Naive thymus-derived CD4-positive, alpha-beta T cell (primary cell): ENCODE measurements around the gene PROM1. TPM values are rescaled to one million over a fixed set of nuclear protein-coding genes. Genes with fewer than 3 reads are reported as not detected.

Experiments
- ATAC-seq: fragments of 150-1000 bp; cut with Tn5 transposase; 2 replicates; pipeline ENCODE4 v1.10.0; 2021; ENCODE audit warnings: mild to moderate bottlenecking, moderate library complexity
- CTCF ChIA-PET: fragments of 350-600 bp; sonication (Branson Sonifier 250); formaldehyde crosslinking; loops from one replicate; lab custom pipeline; 2021; ENCODE audit warnings: antibody characterized with exemption; lab: Charles Lee
- POLR2A ChIA-PET: fragments of 350-600 bp; sonication (Branson Sonifier 250); formaldehyde crosslinking; loops from one replicate; lab custom pipeline; 2021; ENCODE audit warnings: antibody characterized with exemption, inconsistent platforms; lab: Charles Lee
- DNase-seq, 9 donors: peaks; one replicate each; pipeline versions ENCODE4 v3.0.0 to v3.0.0-alpha.2; 2020 to 2022; ENCODE audit warnings: mixed read lengths in 1 of 9
- H3K27ac ChIP-seq: one replicate; pipeline ENCODE4 v1.7.0; 2013; ENCODE audit warnings: mild to moderate bottlenecking, low read depth, low read length, moderate library complexity
- H3K27me3 ChIP-seq, 2 donors: one replicate each; pipeline ENCODE4 v1.7.0; 2013; ENCODE audit warnings: low read length in 2 of 2, mild to moderate bottlenecking in 2 of 2, moderate library complexity in 2 of 2; ENCODE audit not compliant: control insufficient read depth in 2 of 2, insufficient read depth in 2 of 2
- H3K36me3 ChIP-seq, 3 experiments: 1 replicate in 2 of 3; 2 replicates in 1 of 3; pipeline ENCODE4 v1.7.0; 2013; ENCODE audit warnings: low read length in 3 of 3, mild to moderate bottlenecking in 3 of 3, moderate library complexity in 1 of 3; ENCODE audit not compliant: insufficient read depth in 3 of 3, control insufficient read depth in 2 of 3
- H3K4me1 ChIP-seq, 2 donors: one replicate each; pipeline ENCODE4 v1.7.0; 2013; ENCODE audit warnings: low read length in 2 of 2, mild to moderate bottlenecking in 2 of 2, moderate library complexity in 1 of 2; ENCODE audit not compliant: control insufficient read depth in 2 of 2, insufficient read depth in 2 of 2
- H3K4me3 ChIP-seq: 2 replicates; pipeline ENCODE4 v1.7.0; 2013; ENCODE audit warnings: mild to moderate bottlenecking, low read length
- H3K9me3 ChIP-seq, 3 experiments: 1 replicate in 2 of 3; 2 replicates in 1 of 3; pipeline ENCODE4 v1.7.0; 2013; ENCODE audit warnings: low read length in 3 of 3; ENCODE audit not compliant: control insufficient read depth in 2 of 3
- H3K27ac Mint-ChIP-seq, 9 donors: one replicate each; pipeline ENCODE4 v1.8.0; 2020 to 2022; ENCODE audit warnings: mixed read lengths in 9 of 9, mild to moderate bottlenecking in 8 of 9, moderate library complexity in 5 of 9, inconsistent platforms in 2 of 9
- H3K27me3 Mint-ChIP-seq, 5 donors: one replicate each; pipeline ENCODE4 v1.8.0; 2021 to 2022; ENCODE audit warnings: mixed read lengths in 5 of 5, mild to moderate bottlenecking in 1 of 5
- H3K36me3 Mint-ChIP-seq, 5 donors: one replicate each; pipeline ENCODE4 v1.8.0; 2020 to 2022; ENCODE audit warnings: mixed read lengths in 5 of 5, mild to moderate bottlenecking in 3 of 5, inconsistent platforms in 1 of 5
- H3K4me1 Mint-ChIP-seq, 7 donors: one replicate each; pipeline ENCODE4 v1.8.0; 2020 to 2022; ENCODE audit warnings: mixed read lengths in 7 of 7, mild to moderate bottlenecking in 3 of 7, inconsistent platforms in 1 of 7
- H3K4me3 Mint-ChIP-seq, 10 donors: one replicate each; pipeline ENCODE4 v1.8.0; 2020 to 2022; ENCODE audit warnings: mild to moderate bottlenecking in 10 of 10, mixed read lengths in 10 of 10, moderate library complexity in 6 of 10, inconsistent platforms in 2 of 10
- H3K9me3 Mint-ChIP-seq, 11 donors: one replicate each; pipeline ENCODE4 v1.8.0; 2020 to 2022; ENCODE audit warnings: mixed read lengths in 11 of 11, mild to moderate bottlenecking in 4 of 11, inconsistent platforms in 1 of 11, moderate library complexity in 1 of 11
- intact Hi-C, 2 donors: fragments of 100-400 bp; cut with micrococcal nuclease; formaldehyde crosslinking; loops; one replicate each; pipeline ENCODE4 v1.15.1; 2023
- polyA plus RNA-seq, 2 donors: library from polyadenylated mRNA; unstranded; fragments of 300-500 nt; fragmentation: Illumina TruSeq; gene quantifications; one replicate each; pipeline ENCODE4 v1.2.3, GENCODE V29; 2021
- total RNA-seq, 6 experiments: library from RNA in 5 of 6; stranded (reverse) in 5 of 6; gene quantifications; 1 replicate in 5 of 6; 2 replicates in 1 of 6; pipeline ENCODE4 v1.2.3 and lab custom pipeline; 2021 to 2026

PROM1 gene
- total and polyA plus RNA-seq, 7 experiments from 2014 or later = 0.13 to 2.6 TPM; not detected in 5

- intact Hi-C loops = no loop called here
- POLR2A ChIA-PET = no interaction called here
Observed at GRCh38 chr4:16111533-16111932, 27.7 kb upstream of the PROM1 start.

DNA sequence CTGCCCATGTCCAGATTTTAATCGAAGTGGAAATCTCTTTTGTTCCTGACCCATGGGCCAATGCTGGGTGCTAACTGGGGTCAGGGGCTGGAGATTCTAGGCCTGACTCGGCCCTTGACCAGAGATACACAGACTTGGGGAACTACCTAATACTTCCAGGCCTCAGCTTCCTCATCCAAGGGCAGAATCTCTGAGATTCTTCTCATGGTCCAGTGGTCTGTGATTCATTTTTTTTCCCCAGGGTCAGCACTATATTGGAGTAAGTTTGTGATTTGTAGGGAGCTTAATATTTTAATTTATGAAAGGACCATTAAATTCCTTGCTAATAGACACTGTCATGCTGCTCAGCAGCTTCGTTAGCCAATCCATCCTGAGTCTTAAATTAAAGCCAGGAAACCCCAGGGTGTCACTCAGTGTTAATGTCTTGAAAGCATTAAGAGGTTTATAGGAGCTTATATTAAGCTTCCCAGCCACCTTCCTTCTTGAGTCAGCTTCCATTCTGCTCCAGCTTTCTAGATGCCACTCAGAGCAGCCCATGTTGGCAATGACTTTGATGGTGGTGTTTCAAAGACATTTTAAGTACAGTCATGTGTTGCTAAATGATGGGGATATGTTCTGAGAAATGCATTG is 27.0 kb upstream of the PROM1 start:
- ATAC-seq (no peak), DNase-seq (no peak)
- Histone ChIP-seq H3K4me3 (no peak overlapping the region), H3K27me3 (no peaks in the 10 kb centered on the region), H3K27ac (no peak overlapping the region), H3K36me3 (no peaks in the 10 kb centered on the region), H3K9me3 (no peaks in the 10 kb centered on the region), H3K4me1 (no peaks in the 10 kb centered on the region)
- peaks cover 0 to 2% (median 0%) of the 10 kb centered on the region in 11 donors for H3K9me3 Mint-ChIP-seq
- H3K4me1 Mint-ChIP-seq = peaks cover 0 to 1% (median 0%) of the 10 kb centered on the region in 7 donors
- ChIA-PET CTCF (interaction anchor here (0.7 kb wide), 1 partner anchor 88 kb away, joined by 3 read pairs; no protein-coding TSS in a partner anchor), POLR2A (no interaction called here)
- intact Hi-C loops = no loop called here
- peaks cover 0 to 35% (median 4%) of the 10 kb centered on the region in 5 donors for H3K27me3 Mint-ChIP-seq
- peaks cover 0 to 3% (median 0%) of the 10 kb centered on the region in 5 donors for H3K36me3 Mint-ChIP-seq
- H3K4me3 Mint-ChIP-seq = no peak overlapping the region
- no peak overlapping the region for H3K27ac Mint-ChIP-seq

More at GRCh38 chr4:16111533-16111932, 27.7 kb upstream of the PROM1 start:
- Mint-ChIP-seq H3K27ac (no peak overlapping the region), H3K4me1 (peaks cover 0 to 1% (median 0%) of the 10 kb centered on the region in 7 donors), H3K27me3 (peaks cover 0 to 35% (median 4%) of the 10 kb centered on the region in 5 donors), H3K36me3 (peaks cover 0 to 3% (median 0%) of the 10 kb centered on the region in 5 donors), H3K4me3 (no peak overlapping the region), H3K9me3 (peaks cover 0 to 2% (median 0%) of the 10 kb centered on the region in 11 donors)
- Histone ChIP-seq H3K9me3 (no peaks in the 10 kb centered on the region), H3K4me1 (no peaks in the 10 kb centered on the region), H3K4me3 (no peak overlapping the region), H3K27me3 (no peaks in the 10 kb centered on the region), H3K27ac (no peak overlapping the region), H3K36me3 (no peaks in the 10 kb centered on the region)
- DNase-seq = no peak
- CTCF ChIA-PET = no interaction called here
- ATAC-seq = no peak

DNA sequence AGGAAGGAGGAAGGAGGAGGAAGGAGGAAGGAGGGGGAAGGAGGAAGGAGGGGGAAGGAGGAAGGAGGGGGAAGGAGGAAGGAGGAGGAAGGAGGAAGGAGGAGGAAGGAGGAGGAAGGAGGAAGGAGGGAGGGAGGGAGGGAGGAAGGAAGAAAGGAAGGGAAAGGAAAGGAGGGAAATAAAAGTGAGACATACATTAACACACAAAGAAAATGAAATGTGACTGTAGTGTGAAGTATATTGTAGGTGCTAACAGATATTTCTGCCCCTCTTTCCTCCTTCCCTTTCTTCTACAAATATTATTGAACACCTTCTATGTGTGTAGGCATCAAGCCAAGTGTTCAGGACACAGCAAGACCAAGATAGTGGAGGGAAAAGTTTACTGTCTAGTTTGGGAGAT is 26.4 kb upstream of the PROM1 start:
- Histone ChIP-seq H3K27me3 (no peaks in the 10 kb centered on the region), H3K36me3 (no peaks in the 10 kb centered on the region), H3K9me3 (no peaks in the 10 kb centered on the region), H3K4me3 (no peak overlapping the region), H3K4me1 (no peaks in the 10 kb centered on the region), H3K27ac (no peak overlapping the region)
- DNase-seq (no peak), ATAC-seq (no peak)
- no peak overlapping the region for H3K4me3 Mint-ChIP-seq
- peaks cover 0 to 2% (median 0%) of the 10 kb centered on the region in 11 donors for H3K9me3 Mint-ChIP-seq
- peaks cover 0 to 31% (median 4%) of the 10 kb centered on the region in 5 donors for H3K27me3 Mint-ChIP-seq
- ChIA-PET POLR2A (no interaction called here), CTCF (no interaction called here)
- H3K36me3 Mint-ChIP-seq = peaks cover 0 to 3% (median 0%) of the 10 kb centered on the region in 5 donors
- H3K27ac Mint-ChIP-seq = no peak overlapping the region
- intact Hi-C loops = no loop called here
- H3K4me1 Mint-ChIP-seq = peaks cover 0 to 1% (median 0%) of the 10 kb centered on the region in 7 donors

GRCh38 chr4:16109256-16109655 is 25.4 kb upstream of the PROM1 start:
- Mint-ChIP-seq H3K27me3 (peaks cover 0 to 25% (median 0%) of the 10 kb centered on the region in 5 donors), H3K9me3 (peaks cover 0 to 2% (median 0%) of the 10 kb centered on the region in 11 donors), H3K27ac (no peak overlapping the region), H3K4me1 (peaks cover 0 to 1% (median 0%) of the 10 kb centered on the region in 7 donors), H3K4me3 (no peak overlapping the region), H3K36me3 (no peaks in the 10 kb centered on the region)
- H3K4me1 ChIP-seq = no peaks in the 10 kb centered on the region
- H3K36me3 ChIP-seq = no peaks in the 10 kb centered on the region
- no peak for ATAC-seq
- H3K27me3 ChIP-seq = no peaks in the 10 kb centered on the region
- no peak overlapping the region for H3K4me3 ChIP-seq
- ChIA-PET CTCF (no interaction called here), POLR2A (no interaction called here)
- no peak overlapping the region for H3K27ac ChIP-seq
- DNase-seq = no peak
- intact Hi-C loops = no loop called here
- H3K9me3 ChIP-seq = no peaks in the 10 kb centered on the region

- ChIA-PET POLR2A (no interaction called here), CTCF (no interaction called here)
- Mint-ChIP-seq H3K27ac (no peak overlapping the region), H3K9me3 (peaks cover 0 to 2% (median 0%) of the 10 kb centered on the region in 11 donors), H3K27me3 (peaks cover 0 to 13% (median 0%) of the 10 kb centered on the region in 5 donors), H3K4me3 (no peak overlapping the region), H3K4me1 (peaks cover 0 to 1% (median 0%) of the 10 kb centered on the region in 7 donors), H3K36me3 (no peaks in the 10 kb centered on the region)
- no peak for DNase-seq
- Histone ChIP-seq H3K4me3 (no peak overlapping the region), H3K27me3 (peaks cover 0 to 3% of the 10 kb centered on the region in 2 donors), H3K36me3 (no peaks in the 10 kb centered on the region), H3K9me3 (no peaks in the 10 kb centered on the region), H3K4me1 (no peaks in the 10 kb centered on the region), H3K27ac (no peak overlapping the region)
- intact Hi-C loops = no loop called here
- ATAC-seq = no peak
Observed at GRCh38 chr4:16106956-16107355, 23.1 kb upstream of the PROM1 start.

DNA sequence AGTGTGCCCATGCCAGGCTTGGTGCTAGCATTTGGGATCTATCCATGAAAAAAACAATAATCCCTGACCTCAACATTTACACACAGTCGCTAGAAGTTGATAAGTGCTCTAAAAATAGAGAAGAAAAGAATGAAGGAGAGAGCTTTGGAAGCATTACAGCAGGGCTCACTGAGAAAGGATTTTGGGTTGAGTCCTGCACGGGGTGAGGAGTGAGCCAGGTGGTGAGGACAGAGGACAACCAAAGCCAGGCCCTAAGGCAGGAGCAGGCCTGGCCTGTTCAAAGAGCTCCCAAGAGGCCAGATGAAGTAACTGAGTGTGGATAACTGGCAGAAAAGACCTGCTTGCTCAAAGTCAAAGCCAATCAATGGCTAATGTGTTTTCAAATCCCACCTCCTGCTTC is 20.7 kb upstream of the PROM1 start:
- POLR2A ChIA-PET = no interaction called here
- Mint-ChIP-seq H3K36me3 (no peaks in the 10 kb centered on the region), H3K9me3 (peaks cover 0 to 2% (median 0%) of the 10 kb centered on the region in 11 donors), H3K4me3 (no peak overlapping the region), H3K27me3 (peaks cover 0 to 9% (median 0%) of the 10 kb centered on the region in 5 donors), H3K27ac (no peak overlapping the region), H3K4me1 (no peaks in the 10 kb centered on the region)
- no peaks in the 10 kb centered on the region for H3K4me1 ChIP-seq
- H3K27ac ChIP-seq = no peak overlapping the region
- CTCF ChIA-PET = no interaction called here
- DNase-seq (no peak), ATAC-seq (no peak)
- intact Hi-C loops = no loop called here
- H3K4me3 ChIP-seq = no peak overlapping the region
- peaks cover 0 to 3% of the 10 kb centered on the region in 2 donors for H3K27me3 ChIP-seq
- H3K36me3 ChIP-seq = no peaks in the 10 kb centered on the region
- no peaks in the 10 kb centered on the region for H3K9me3 ChIP-seq

DNA sequence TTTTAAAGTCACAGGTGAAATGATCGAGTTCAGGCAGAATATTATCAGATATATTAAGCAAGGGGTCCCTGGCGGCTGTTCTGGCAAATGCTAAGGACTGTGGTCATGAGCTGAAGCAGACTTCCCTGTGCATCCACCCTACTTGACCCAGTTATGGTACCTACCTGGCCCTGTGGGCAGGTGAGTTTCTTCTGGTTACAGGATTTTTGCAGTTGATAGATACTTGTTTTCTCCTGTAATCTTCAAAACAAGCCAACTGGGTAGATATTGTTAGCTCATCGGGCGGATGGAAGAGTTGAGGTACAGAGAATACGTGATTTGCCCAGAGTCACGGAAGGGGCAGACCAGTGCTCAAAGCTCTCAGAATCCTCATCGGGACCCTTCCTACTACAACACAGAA is 18.5 kb upstream of the PROM1 start:
- H3K4me1 ChIP-seq = no peaks in the 10 kb centered on the region
- H3K36me3 Mint-ChIP-seq = no peaks in the 10 kb centered on the region
- H3K27ac Mint-ChIP-seq = no peak overlapping the region
- peaks cover 0 to 2% (median 0%) of the 10 kb centered on the region in 11 donors for H3K9me3 Mint-ChIP-seq
- ATAC-seq = no peak
- ChIA-PET CTCF (interaction anchor here (0.6 kb wide), 1 partner anchor 676 kb away, joined by 3 read pairs; no protein-coding TSS in a partner anchor), POLR2A (no interaction called here)
- H3K36me3 ChIP-seq = no peaks in the 10 kb centered on the region
- H3K4me3 ChIP-seq = no peak overlapping the region
- no peaks in the 10 kb centered on the region for H3K9me3 ChIP-seq
- H3K27ac ChIP-seq = no peak overlapping the region
- no peaks in the 10 kb centered on the region for H3K4me1 Mint-ChIP-seq
- no peak overlapping the region for H3K4me3 Mint-ChIP-seq
- H3K27me3 ChIP-seq = peaks cover 0 to 3% of the 10 kb centered on the region in 2 donors
- DNase-seq = no peak
- intact Hi-C loops = no loop called here
- peaks cover 0 to 22% (median 0%) of the 10 kb centered on the region in 5 donors for H3K27me3 Mint-ChIP-seq
